OCI-LY7 (cell line): ENCODE results near the gene CABLES1. TPM values are rescaled to one million over a fixed set of nuclear protein-coding genes. Genes with fewer than 3 reads are reported as not detected.

ENCODE experiments used
- BruUV-seq: library from RNA; stranded (reverse); fragments of 400-500 nt; replicated peaks from 2 replicates; lab custom pipeline; 2021; lab: Mats Ljungman, UMichigan
- CTCF ChIA-PET: fragments of 300-600 bp; sonication (Branson Sonifier 250); formaldehyde crosslinking; loops from one replicate; lab custom pipeline; 2022; ENCODE audit warnings: antibody characterized with exemption; ENCODE audit not compliant: unreplicated experiment; lab: Charles Lee
- POLR2A ChIA-PET: fragments of 300-600 bp; sonication (Branson Sonifier 250); formaldehyde crosslinking; loops from one replicate; lab custom pipeline; 2022; ENCODE audit warnings: antibody characterized with exemption; lab: Charles Lee
- DNase-seq: peaks from one replicate; pipeline ENCODE4 v3.0.0-alpha.2; 2015; ENCODE audit warnings: low spot score
- H2AFZ ChIP-seq: fragments of 200-600 bp; sonication (generic), shearing (Covaris generic); 2 replicates; pipeline ENCODE4 v1.6.1; 2014; ENCODE audit warnings: mild to moderate bottlenecking, antibody characterized with exemption, low read length, moderate library complexity
- H3K27ac ChIP-seq: fragments of 200-600 bp; sonication (generic); 2 replicates; pipeline ENCODE4 v1.5.1; 2014; ENCODE audit warnings: mixed run types, low read depth, mild to moderate bottlenecking, moderate library complexity, low read length, inconsistent platforms; ENCODE audit not compliant: poor library complexity, severe bottlenecking
- H3K36me3 ChIP-seq: fragments of 200-600 bp; sonication (generic); 2 replicates; pipeline ENCODE4 v1.6.1; 2014; ENCODE audit warnings: mild to moderate bottlenecking, antibody characterized with exemption, low read length, moderate library complexity, mixed read lengths; ENCODE audit not compliant: insufficient read depth
- H3K4me1 ChIP-seq: fragments of 200-600 bp; sonication (generic); 2 replicates; pipeline ENCODE4 v1.5.1; 2014; ENCODE audit warnings: mild to moderate bottlenecking, low read length; ENCODE audit not compliant: insufficient read depth, poor library complexity, severe bottlenecking
- H3K4me2 ChIP-seq: fragments of 200-600 bp; sonication (generic); 2 replicates; pipeline ENCODE4 v1.6.1; 2014; ENCODE audit warnings: mild to moderate bottlenecking, low read length
- H3K4me3 ChIP-seq: fragments of 200-600 bp; sonication (generic); 2 replicates; pipeline ENCODE4 v1.5.1; 2014; ENCODE audit warnings: mild to moderate bottlenecking, low read depth, low read length; ENCODE audit not compliant: poor library complexity, severe bottlenecking
- H3K79me2 ChIP-seq: fragments of 200-600 bp; sonication (generic); 2 replicates; pipeline ENCODE4 v1.6.1; 2016; ENCODE audit warnings: low read depth, mild to moderate bottlenecking, low read length, moderate library complexity, mixed read lengths; ENCODE audit not compliant: insufficient read depth
- H3K9me2 ChIP-seq: fragments of 200-600 bp; sonication (generic); 2 replicates; pipeline ENCODE4 v1.6.1; 2016; ENCODE audit warnings: mild to moderate bottlenecking, low read length, mixed read lengths; ENCODE audit not compliant: insufficient read depth
- H3K9me3 ChIP-seq: fragments of 200-600 bp; sonication (generic); 2 replicates; pipeline ENCODE4 v1.6.1; 2014; ENCODE audit warnings: mild to moderate bottlenecking, mixed run types, low read length, mixed read lengths
- H4K20me1 ChIP-seq: fragments of 200-600 bp; sonication (generic); 2 replicates; pipeline ENCODE4 v1.6.1; 2014; ENCODE audit warnings: mild to moderate bottlenecking, antibody characterized with exemption, low read length, moderate library complexity, mixed read lengths; ENCODE audit not compliant: insufficient read depth
- CTCF ChIP-seq: fragments of 200-600 bp; sonication (generic); conservative IDR thresholded peaks from 2 replicates; pipeline ENCODE4 v1.5.1; 2014; ENCODE audit warnings: mild to moderate bottlenecking, antibody characterized with exemption, low read length, moderate library complexity, mixed read lengths
- EZH2phosphoT487 ChIP-seq: fragments of 200-600 bp; sonication (generic); IDR thresholded peaks from 2 replicates; pipeline ENCODE4 v1.6.1; 2018; ENCODE audit warnings: low read depth, borderline replicate concordance, mild to moderate bottlenecking, mixed run types, antibody characterized with exemption, low read length, moderate library complexity, mixed read lengths
- intact Hi-C: fragments of 100-400 bp; cut with micrococcal nuclease; formaldehyde crosslinking; loops from one replicate; pipeline ENCODE4 v1.10.0; 2022; ENCODE audit not compliant: unreplicated experiment
- total RNA-seq, 2 experiments: library from RNA; depleted of rRNA in 1 of 2; stranded (reverse); fragments of >200 nt in 1 of 2; shearing (Covaris generic) in 1 of 2; gene quantifications; 2 replicates each; pipeline ENCODE4 v1.2.3, GENCODE V29; 2014 to 2022

Gene CABLES1
- total RNA-seq, 2 experiments from 2014 or later: 20.6 to 28.7 TPM

GRCh38 chr18:23200756-23201155 is 65.5 kb downstream of the CABLES1 start:
- H3K9me3 ChIP-seq: no peaks in the 10 kb centered on the region
- DNase-seq: no peak
- no peak overlapping the region for H3K27ac ChIP-seq
- no peak overlapping the region for H2AFZ ChIP-seq
- H4K20me1 ChIP-seq: no peaks in the 10 kb centered on the region
- TF ChIP-seq CTCF (no peak), EZH2phosphoT487 (no peak)
- H3K79me2 ChIP-seq: no peaks in the 10 kb centered on the region
- H3K4me3 ChIP-seq: no peak overlapping the region
- H3K36me3 ChIP-seq: peaks cover 47% of the 10 kb centered on the region
- peaks cover 4% of the 10 kb centered on the region for H3K4me1 ChIP-seq
- H3K4me2 ChIP-seq: no peak overlapping the region
- intact Hi-C loops: no loop called here
- ChIA-PET CTCF (interaction anchor here (1.7 kb wide), 1 partner anchor 14 kb away, joined by 3 read pairs; no protein-coding TSS in a partner anchor), POLR2A (interaction anchor here (0.6 to 1.2 kb wide), 2 partner anchors 19 to 197 kb away, joined by 4 to 5 read pairs; no protein-coding TSS in a partner anchor)
- no peaks in the 10 kb centered on the region for H3K9me2 ChIP-seq
- BruUV-seq: no TSS peak

GRCh38 chr18:23201741-23202140 is 66.5 kb downstream of the CABLES1 start:
- H3K4me3 ChIP-seq: no peak overlapping the region
- H4K20me1 ChIP-seq: no peaks in the 10 kb centered on the region
- no peaks in the 10 kb centered on the region for H3K9me3 ChIP-seq
- peaks cover 4% of the 10 kb centered on the region for H3K4me1 ChIP-seq
- H2AFZ ChIP-seq: no peak overlapping the region
- H3K4me2 ChIP-seq: no peak overlapping the region
- no peaks in the 10 kb centered on the region for H3K79me2 ChIP-seq
- H3K9me2 ChIP-seq: no peaks in the 10 kb centered on the region
- H3K36me3 ChIP-seq: peaks cover 45% of the 10 kb centered on the region
- TF ChIP-seq EZH2phosphoT487 (no peak), CTCF (no peak)
- H3K27ac ChIP-seq: no peak overlapping the region
- BruUV-seq: no TSS peak
- POLR2A ChIA-PET: interaction anchor here (1.2 kb wide), 1 partner anchor 20 kb away, joined by 4 read pairs; no protein-coding TSS in a partner anchor
- no peak for DNase-seq
- CTCF ChIA-PET: interaction anchor here (1.7 kb wide), 1 partner anchor 13 kb away, joined by 3 read pairs; no protein-coding TSS in a partner anchor
- intact Hi-C loops: no loop called here

- Histone ChIP-seq H3K36me3 (peaks cover 46% of the 10 kb centered on the region), H4K20me1 (no peaks in the 10 kb centered on the region), H3K79me2 (no peaks in the 10 kb centered on the region), H2AFZ (no peak overlapping the region), H3K4me2 (no peak overlapping the region), H3K4me1 (peaks cover 11% of the 10 kb centered on the region), H3K27ac (no peak overlapping the region), H3K9me3 (no peaks in the 10 kb centered on the region), H3K9me2 (no peaks in the 10 kb centered on the region), H3K4me3 (no peak overlapping the region)
- POLR2A ChIA-PET: interaction anchor here (0.7 to 0.8 kb wide), 3 partner anchors 11 to 74 kb away, joined by 3 read pairs; no protein-coding TSS in a partner anchor
- BruUV-seq: no TSS peak
- DNase-seq: no peak
- intact Hi-C loops: no loop called here
- CTCF ChIA-PET: no interaction called here
- TF ChIP-seq EZH2phosphoT487 (no peak), CTCF (no peak)
These were observed 68.7 kb downstream of the CABLES1 start for GRCh38 chr18:23203891-23204432.
